ENCODE results near the gene CACNA1E. TPM values are rescaled to one million over a fixed set of nuclear protein-coding genes. Genes with fewer than 3 reads are reported as not detected.

CACNA1E gene
- total RNA-seq, 1 donor from 2014 or later, result not detected

- no peak for TF ChIP-seq CTCF (IDR thresholded peaks at IDR 0.05)
- no peak overlapping the region for H3K4me3 Mint-ChIP-seq (ENCODE audit: unreplicated experiment)
- H3K36me3 Mint-ChIP-seq (ENCODE audit: unreplicated experiment), result no peaks in the 10 kb centered on the region
Observed at GRCh38 chr1:181662606-181663005, 179.3 kb downstream of the CACNA1E start.

GRCh38 chr1:181664543-181664942, 181.2 kb downstream of the CACNA1E start:
- no peak for DNase-seq (ENCODE audit: extremely low spot score, unreplicated experiment)
- Mint-ChIP-seq H3K27me3 (ENCODE audit: unreplicated experiment) (no peaks in the 10 kb centered on the region), H3K4me1 (ENCODE audit: unreplicated experiment) (no peaks in the 10 kb centered on the region), H3K27ac (ENCODE audit: unreplicated experiment) (no peak overlapping the region), H3K9me3 (ENCODE audit: unreplicated experiment) (peaks cover 11% of the 10 kb centered on the region), H3K4me3 (ENCODE audit: unreplicated experiment) (no peak overlapping the region), H3K36me3 (ENCODE audit: unreplicated experiment) (no peaks in the 10 kb centered on the region)
- no peak for TF ChIP-seq CTCF (IDR thresholded peaks at IDR 0.05)

More at GRCh38 chr1:181662606-181663005, 179.3 kb downstream of the CACNA1E start:
- Mint-ChIP-seq H3K4me1 (ENCODE audit: unreplicated experiment) (no peaks in the 10 kb centered on the region), H3K27ac (ENCODE audit: unreplicated experiment) (no peak overlapping the region), H3K9me3 (ENCODE audit: unreplicated experiment) (peaks cover 11% of the 10 kb centered on the region), H3K27me3 (ENCODE audit: unreplicated experiment) (no peaks in the 10 kb centered on the region)
- no peak for DNase-seq (ENCODE audit: extremely low spot score, unreplicated experiment)

- Mint-ChIP-seq H3K27ac (ENCODE audit: unreplicated experiment) (no peak overlapping the region), H3K36me3 (ENCODE audit: unreplicated experiment) (no peaks in the 10 kb centered on the region), H3K9me3 (ENCODE audit: unreplicated experiment) (peaks cover 7% of the 10 kb centered on the region), H3K27me3 (ENCODE audit: unreplicated experiment) (no peaks in the 10 kb centered on the region), H3K4me3 (ENCODE audit: unreplicated experiment) (no peak overlapping the region), H3K4me1 (ENCODE audit: unreplicated experiment) (no peaks in the 10 kb centered on the region)
- TF ChIP-seq CTCF (IDR thresholded peaks at IDR 0.05), result no peak
- DNase-seq (ENCODE audit: extremely low spot score, unreplicated experiment), result no peak
Observed at GRCh38 chr1:181669246-181669645, 185.9 kb downstream of the CACNA1E start.

- no peak for DNase-seq (ENCODE audit: extremely low spot score, unreplicated experiment)
- no peaks in the 10 kb centered on the region for H3K4me1 Mint-ChIP-seq (ENCODE audit: unreplicated experiment)
- H3K27me3 Mint-ChIP-seq (ENCODE audit: unreplicated experiment), result no peaks in the 10 kb centered on the region
- H3K36me3 Mint-ChIP-seq (ENCODE audit: unreplicated experiment), result no peaks in the 10 kb centered on the region
- no peak for TF ChIP-seq CTCF (IDR thresholded peaks at IDR 0.05)
- H3K27ac Mint-ChIP-seq (ENCODE audit: unreplicated experiment), result no peak overlapping the region
- H3K4me3 Mint-ChIP-seq (ENCODE audit: unreplicated experiment), result no peak overlapping the region
- H3K9me3 Mint-ChIP-seq (ENCODE audit: unreplicated experiment), result peaks cover 7% of the 10 kb centered on the region
Observed at GRCh38 chr1:181674617-181675016, 191.3 kb downstream of the CACNA1E start.

GRCh38 chr1:181675091-181675917, 192.0 kb downstream of the CACNA1E start:
- no peak for DNase-seq (ENCODE audit: extremely low spot score, unreplicated experiment)
- H3K9me3 Mint-ChIP-seq (ENCODE audit: unreplicated experiment), result peaks cover 7% of the 10 kb centered on the region
- no peak overlapping the region for H3K4me3 Mint-ChIP-seq (ENCODE audit: unreplicated experiment)
- no peaks in the 10 kb centered on the region for H3K27me3 Mint-ChIP-seq (ENCODE audit: unreplicated experiment)
- H3K36me3 Mint-ChIP-seq (ENCODE audit: unreplicated experiment), result no peaks in the 10 kb centered on the region
- no peaks in the 10 kb centered on the region for H3K4me1 Mint-ChIP-seq (ENCODE audit: unreplicated experiment)
- TF ChIP-seq CTCF (IDR thresholded peaks at IDR 0.05), result no peak
- no peak overlapping the region for H3K27ac Mint-ChIP-seq (ENCODE audit: unreplicated experiment)
